ENCODE results near the gene NUCKS1. TPM values are rescaled to one million over a fixed set of nuclear protein-coding genes. Genes with fewer than 3 reads are reported as not detected.

Gene NUCKS1
- polyA plus RNA-seq, 1 of the 3 experiments (the other 2 are of a cell fraction) = 25.4 TPM

- TF ChIP-seq MXI1 (IDR thresholded peaks at IDR 0.05; ENCODE audit: low read depth, low read length) (no peak), REST (IDR thresholded peaks at IDR 0.05; ENCODE audit: low read depth, low read length) (no peak), NRF1 (IDR thresholded peaks at IDR 0.05; ENCODE audit: low read depth, low read length) (no peak), ELF1 (IDR thresholded peaks at IDR 0.05) (no peak), USF2 (IDR thresholded peaks at IDR 0.05; ENCODE audit: borderline replicate concordance, low read depth, low read length) (no peak), JUND (IDR thresholded peaks at IDR 0.05) (no peak), EZH2phosphoT487 (IDR thresholded peaks at IDR 0.05; ENCODE audit: borderline replicate concordance, low read depth) (no peak), PBX3 (IDR thresholded peaks at IDR 0.05) (no peak), IRF3 (IDR thresholded peaks at IDR 0.05; ENCODE audit: low read depth, low read length) (no peak), USF1 (IDR thresholded peaks at IDR 0.05; ENCODE audit: borderline replicate concordance, low read depth) (no peak), GATA2 (CRISPR knock-in tag; IDR thresholded peaks at IDR 0.05) (no peak), SIN3A (IDR thresholded peaks at IDR 0.05; ENCODE audit: borderline replicate concordance, low read depth, low read length) (no peak), FOXJ3 (CRISPR knock-in tag; IDR thresholded peaks at IDR 0.05) (no peak), FOXM1 (IDR thresholded peaks at IDR 0.05; ENCODE audit: low read depth) (no peak), TEAD4 (IDR thresholded peaks at IDR 0.05; ENCODE audit: borderline replicate concordance, insufficient read depth) (no peak)
- H3K4me3 ChIP-seq (ENCODE audit: low read depth in 2 of 2, low read length in 1 of 2) = no peak overlapping the region
- no peak for DNase-seq
- H3K27ac ChIP-seq (ENCODE audit: low read depth in 2 of 2, low read length in 1 of 2) = no peak overlapping the region
- no peak overlapping the region for H3K4me2 ChIP-seq
- H3F3A ChIP-seq (replicated peaks; ENCODE audit: insufficient read depth) = no peaks in the 10 kb centered on the region
- H3K4me1 ChIP-seq (ENCODE audit: control insufficient read depth in 1 of 2, insufficient read depth in 2 of 2, low read depth in 1 of 2, low read length in 1 of 2) = no peaks in the 10 kb centered on the region
- H2AFZ ChIP-seq (ENCODE audit: low read depth) = no peak overlapping the region
- ChIA-PET POLR2A (no interaction called here), CTCF (interaction anchor here (2.0 to 18.5 kb wide), 2 partner anchors 12 to 38 kb away, joined by 11 to 214 read pairs; no protein-coding TSS in a partner anchor)
- no peaks in the 10 kb centered on the region for H3K36me3 ChIP-seq (replicated peaks in 1 of 2; ENCODE audit: control insufficient read depth in 1 of 2, insufficient read depth in 2 of 2, low read length in 1 of 2)
- peaks cover 24% of the 10 kb centered on the region for H3K79me2 ChIP-seq (ENCODE audit: insufficient read depth)
- no peaks in the 10 kb centered on the region for H4K20me1 ChIP-seq (ENCODE audit: insufficient read depth)
- no peaks in the 10 kb centered on the region for H3K9me3 ChIP-seq
- 91% methylated on average over 11 of the region's 11 CpGs for WGBS (ENCODE audit: low lambda C conversion rate)
- H3K9ac ChIP-seq = no peak overlapping the region
- H3K27me3 ChIP-seq (ENCODE audit: insufficient read depth) = no peaks in the 10 kb centered on the region
- no peaks in the 10 kb centered on the region for H3K9me2 ChIP-seq
These were observed 77.5 kb downstream of the NUCKS1 start for GRCh38 chr1:205672395-205672889.
